Measurements from ENCODE around the gene BTRC.

Gene BTRC

GRCh38 chr10:101602761-101603398, 248.9 kb downstream of the BTRC start:
- H3K27ac ChIP-seq: no peak overlapping the region
- no peak for DNase-seq (ENCODE audit: low read depth, low spot score)
